Adrenal gland (tissue), 5 donors: ENCODE data around the gene IQGAP3.

Source experiments
- CTCF ChIP-seq, 6 experiments: fragments of 450-650 bp in 4 of 6; fragments of 200-600 bp in 2 of 6; sonication (generic) in 1 of 6; IDR thresholded peaks; 1 replicate in 5 of 6; 2 replicates in 1 of 6; pipeline versions ENCODE4 v1.5.1 to v1.8.0; 2016 to 2021; ENCODE audit warnings: antibody characterized with exemption in 6 of 6, mild to moderate bottlenecking in 2 of 6, moderate library complexity in 1 of 6
- POLR2A ChIP-seq, 2 donors: fragments of 450-650 bp; IDR thresholded peaks; one replicate each; pipeline ENCODE4 v1.6.1; 2017; ENCODE audit warnings: antibody characterized with exemption in 2 of 2, mild to moderate bottlenecking in 2 of 2, moderate library complexity in 1 of 2
- donor health status: DM: no; HTN: no; CAD: no.

GRCh38 chr1:156478250-156478627 is 94.1 kb downstream of the IQGAP3 start:
- TF ChIP-seq CTCF (IDR thresholded peaks at IDR 0.05) (no peak), POLR2A (IDR thresholded peaks at IDR 0.05) (no peak)
